ENCODE results near the gene MCTP1. TPM values are rescaled to one million over a fixed set of nuclear protein-coding genes. Genes with fewer than 3 reads are reported as not detected.
"Not testable (repeated sequence)": the region's sequence is repeated elsewhere in the genome, so short reads cannot be mapped to it uniquely, and the experiment has no call there.

Gene MCTP1
- total RNA-seq, 1 experiment from 2014 or later, result 2.5 TPM

DNA sequence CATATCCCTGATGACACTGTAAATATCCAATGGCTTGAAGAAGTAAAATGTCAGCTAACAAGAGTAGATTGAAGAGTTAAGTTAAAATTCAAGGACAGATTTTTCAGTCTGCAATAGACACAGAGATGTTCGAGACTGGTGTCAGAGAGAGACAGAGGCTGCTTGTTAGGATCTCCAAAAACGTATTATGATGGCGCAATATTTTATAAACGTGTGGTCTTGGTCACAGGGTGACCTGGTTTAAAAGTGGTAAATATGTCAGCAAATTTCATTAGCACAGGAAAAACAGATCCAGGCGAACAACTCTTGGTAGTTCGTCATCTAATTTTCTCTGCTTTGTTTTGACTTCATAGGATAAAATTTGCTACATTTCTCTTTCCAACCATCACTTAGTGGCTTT lies 317.4 kb downstream of the MCTP1 start:
- no peaks in the 10 kb centered on the region; a peak in 1 of 5 replicates for H3K9me3 Mint-ChIP-seq
- WGBS (ENCODE audit: extremely low coverage, insufficient read length, low lambda C conversion rate), result no CpG with 5 or more reads among the region's 6 CpGs

DNA sequence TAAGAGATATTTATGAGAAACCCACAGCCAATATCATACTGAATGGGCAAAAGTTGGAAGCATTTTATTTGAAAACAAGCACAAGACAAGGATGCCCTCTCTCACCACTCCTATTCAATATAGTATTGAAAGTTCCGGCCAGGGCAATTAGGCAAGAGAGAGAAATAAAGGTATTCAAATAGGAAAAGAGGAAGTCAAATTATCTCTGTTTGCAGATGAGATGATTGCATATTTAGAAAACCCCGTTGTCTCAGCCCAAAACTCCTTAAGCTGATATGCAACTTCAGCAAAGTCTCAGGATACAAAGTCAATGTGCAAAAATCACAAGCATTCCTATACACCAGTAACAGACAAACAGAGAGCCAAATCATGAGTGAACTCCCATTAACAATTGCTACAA lies 325.6 kb downstream of the MCTP1 start:
- not testable (repeated sequence) for H4K5ac ChIP-seq (ENCODE audit: insufficient read length, low read depth, low read length); H3K27ac ChIP-seq (ENCODE audit: insufficient read length, low read depth, low read length); H3K4me1 ChIP-seq (ENCODE audit: insufficient read depth, low read length); H2BK15ac ChIP-seq (ENCODE audit: low read depth, low read length); H3K23ac ChIP-seq (ENCODE audit: insufficient read length, low read depth, low read length); H3K9me3 Mint-ChIP-seq; H3K27me3 Mint-ChIP-seq (ENCODE audit: low read depth); H4K20me1 ChIP-seq (ENCODE audit: control insufficient read depth, insufficient read depth, insufficient read length); H3K56ac ChIP-seq (ENCODE audit: insufficient read length, low read depth, low read length); H3K79me2 ChIP-seq (ENCODE audit: insufficient read depth, low read length); H2BK5ac ChIP-seq (ENCODE audit: insufficient read length, low read length); H3K9ac ChIP-seq (ENCODE audit: extremely low read depth, insufficient read length, low read length); H3K18ac ChIP-seq (ENCODE audit: insufficient read length, low read depth, low read length); H2BK20ac ChIP-seq (ENCODE audit: low read depth, low read length, poor library complexity, severe bottlenecking); H3K14ac ChIP-seq (ENCODE audit: insufficient read depth, low read length); H2AFZ ChIP-seq (ENCODE audit: low read length); H3K4me3 Mint-ChIP-seq; H3K23me2 ChIP-seq (ENCODE audit: insufficient read length, low read depth, low read length, poor library complexity, severe bottlenecking); H4K91ac ChIP-seq (ENCODE audit: insufficient read length, low read depth, low read length); H3K4me2 ChIP-seq (ENCODE audit: insufficient read depth, insufficient read length, low read length); H3T11ph ChIP-seq (ENCODE audit: low read length); H3K4ac ChIP-seq (ENCODE audit: low read depth, low read length); H4K8ac ChIP-seq (replicated peaks; ENCODE audit: insufficient read length, low read depth, low read length); H3K79me1 ChIP-seq (ENCODE audit: insufficient read depth, low read depth, low read length, poor library complexity, severe bottlenecking); H3K9me3 ChIP-seq (ENCODE audit: control insufficient read depth, low read depth, low read length); H3K27ac Mint-ChIP-seq; H3K4me1 Mint-ChIP-seq; H2BK120ac ChIP-seq (ENCODE audit: low read depth, low read length, poor library complexity, severe bottlenecking); H2AK5ac ChIP-seq (ENCODE audit: insufficient read length, low read length); DNase-seq; H2BK12ac ChIP-seq (ENCODE audit: insufficient read length, low read depth, low read length); H3K27me3 ChIP-seq (ENCODE audit: insufficient read depth, low read length)
- H3K36me3 Mint-ChIP-seq (ENCODE audit: insufficient read depth in 1 of 3, low read depth in 3 of 3), result peaks cover 0 to 11% (median 6%) of the 10 kb centered on the region in 3 experiments; a peak in 3 of 7 replicates
- no CpG with 5 or more reads among the region's 2 CpGs for whole genome bisulfite sequencing (ENCODE audit: extremely low coverage, insufficient read length, low lambda C conversion rate)

More for the DNA sequence above, 317.4 kb downstream of the MCTP1 start:
- H3K36me3 Mint-ChIP-seq (ENCODE audit: insufficient read depth in 1 of 3, low read depth in 3 of 3), result no peaks in the 10 kb centered on the region
- no peak overlapping the region for H3K4me2 ChIP-seq (ENCODE audit: insufficient read depth, insufficient read length, low read length)
- no peak overlapping the region for H3K23ac ChIP-seq (ENCODE audit: insufficient read length, low read depth, low read length)
- H3K18ac ChIP-seq (ENCODE audit: insufficient read length, low read depth, low read length), result no peak overlapping the region
- H4K8ac ChIP-seq (replicated peaks; ENCODE audit: insufficient read length, low read depth, low read length), result no peak overlapping the region
- no peak overlapping the region for H4K91ac ChIP-seq (ENCODE audit: insufficient read length, low read depth, low read length)
- no peaks in the 10 kb centered on the region for H3K23me2 ChIP-seq (ENCODE audit: insufficient read length, low read depth, low read length, poor library complexity, severe bottlenecking)
- no peak overlapping the region for H3K27ac Mint-ChIP-seq
- no peak overlapping the region for H3K27ac ChIP-seq (ENCODE audit: insufficient read length, low read depth, low read length)
- no peaks in the 10 kb centered on the region for H4K20me1 ChIP-seq (ENCODE audit: control insufficient read depth, insufficient read depth, insufficient read length)
- H3K79me1 ChIP-seq (ENCODE audit: insufficient read depth, low read depth, low read length, poor library complexity, severe bottlenecking), result no peaks in the 10 kb centered on the region
- no peaks in the 10 kb centered on the region for H3K9me3 ChIP-seq (ENCODE audit: control insufficient read depth, low read depth, low read length)
- no peak overlapping the region for H2BK5ac ChIP-seq (ENCODE audit: insufficient read length, low read length)
- peaks cover 0 to 2% of the 10 kb centered on the region in 2 experiments; a peak in 1 of 4 replicates for H3K4me1 Mint-ChIP-seq
- no peak overlapping the region for H2BK15ac ChIP-seq (ENCODE audit: low read depth, low read length)
- no peak overlapping the region for H2BK12ac ChIP-seq (ENCODE audit: insufficient read length, low read depth, low read length)
- no peak overlapping the region for H3T11ph ChIP-seq (ENCODE audit: low read length)
- no peak for DNase-seq
- no peak overlapping the region for H4K5ac ChIP-seq (ENCODE audit: insufficient read length, low read depth, low read length)
- no peak overlapping the region for H3K14ac ChIP-seq (ENCODE audit: insufficient read depth, low read length)
- no peak overlapping the region for H2AFZ ChIP-seq (ENCODE audit: low read length)
- no peaks in the 10 kb centered on the region for H3K79me2 ChIP-seq (ENCODE audit: insufficient read depth, low read length)
- H3K4me1 ChIP-seq (ENCODE audit: insufficient read depth, low read length), result no peaks in the 10 kb centered on the region
- no peak for TF ChIP-seq CTCF (conservative IDR thresholded peaks at IDR 0.05)
- H3K4ac ChIP-seq (ENCODE audit: low read depth, low read length), result no peak overlapping the region
- H3K27me3 Mint-ChIP-seq (ENCODE audit: low read depth), result no peaks in the 10 kb centered on the region
- no peaks in the 10 kb centered on the region for H3K27me3 ChIP-seq (ENCODE audit: insufficient read depth, low read length)
- H2BK120ac ChIP-seq (ENCODE audit: low read depth, low read length, poor library complexity, severe bottlenecking), result no peak overlapping the region
- H3K56ac ChIP-seq (ENCODE audit: insufficient read length, low read depth, low read length), result no peak overlapping the region
- no peak overlapping the region for H3K9ac ChIP-seq (ENCODE audit: extremely low read depth, insufficient read length, low read length)
- no peak overlapping the region for H2AK5ac ChIP-seq (ENCODE audit: insufficient read length, low read length)
- H2BK20ac ChIP-seq (ENCODE audit: low read depth, low read length, poor library complexity, severe bottlenecking), result no peak overlapping the region
- H3K4me3 Mint-ChIP-seq, result no peak overlapping the region

All from H9 (cell line).